GM12875 (cell line): Measurements from ENCODE around the gene FBXO3.

Experiments used
- H3K4me3 ChIP-seq: one replicate; pipeline ENCODE4 v1.5.1; 2011; ENCODE audit warnings: low read depth, low read length, control low read depth
- CTCF ChIP-seq: IDR thresholded peaks from 2 replicates; pipeline ENCODE4 v1.5.1; 2011; ENCODE audit warnings: low read depth, mild to moderate bottlenecking, control low read depth, inconsistent platforms, low read length, moderate library complexity, borderline replicate concordance; ENCODE audit not compliant: insufficient read depth

The FBXO3 gene

GRCh38 chr11:33747979-33748378 is 26.3 kb downstream of the FBXO3 start:
- TF ChIP-seq CTCF = no peak
- no peak overlapping the region for H3K4me3 ChIP-seq

- no peak overlapping the region for H3K4me3 ChIP-seq
- TF ChIP-seq CTCF = no peak
Observed at GRCh38 chr11:33743291-33743690, 31.0 kb downstream of the FBXO3 start.

GRCh38 chr11:33742249-33742851 is 32.0 kb downstream of the FBXO3 start:
- H3K4me3 ChIP-seq = no peak overlapping the region
- 0 out of 2 replicates have a peak, but pooled peaks have one; percentile 0 for TF ChIP-seq CTCF

- no peak overlapping the region for H3K4me3 ChIP-seq
- TF ChIP-seq CTCF = no peak
Observed at GRCh38 chr11:33741806-33742205, 32.5 kb downstream of the FBXO3 start.

- no peak overlapping the region for H3K4me3 ChIP-seq
- TF ChIP-seq CTCF = no peak
Observed at GRCh38 chr11:33737362-33737821, 36.9 kb downstream of the FBXO3 start.

GRCh38 chr11:33736148-33736812 is 38.0 kb downstream of the FBXO3 start, which contains the start of gene CD59:
Gene CD59, minus strand, starts transcription at chr11:33736423. Its CDS starts 13,978 bp downstream, at chr11:33722445.
- H3K4me3 ChIP-seq = peak within 1 kb of the TSS; percentile 72
- TF ChIP-seq CTCF = no peak
